ENCODE data around the gene KCNJ5.

The KCNJ5 gene

DNA sequence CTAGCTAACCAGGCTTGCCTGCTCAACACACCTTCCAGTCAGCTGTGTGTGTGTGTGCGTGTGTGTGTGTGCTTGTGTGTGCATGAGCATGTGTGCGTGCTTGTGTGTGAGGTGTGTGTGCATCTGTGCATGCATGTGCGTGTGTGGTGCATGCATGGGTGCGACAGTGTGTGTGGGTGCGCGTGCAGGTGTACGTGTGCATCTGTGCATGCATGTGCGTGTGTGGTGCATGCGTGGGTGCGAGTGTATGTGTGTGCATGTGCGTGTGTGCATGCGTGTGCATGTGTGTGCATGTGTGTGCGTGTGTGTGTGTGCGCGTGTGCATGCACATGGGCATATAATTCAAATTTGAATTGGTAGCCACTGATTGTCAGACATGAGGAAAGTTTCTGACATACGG lies 62.0 kb downstream of the KCNJ5 start:
- H3K4me1 ChIP-seq (ENCODE audit: control insufficient read depth, low read depth, low read length) = no peaks in the 10 kb centered on the region
- H3K36me3 ChIP-seq (ENCODE audit: control insufficient read depth, low read depth, low read length) = no peaks in the 10 kb centered on the region
- no peaks in the 10 kb centered on the region for H3K9me3 ChIP-seq (ENCODE audit: control insufficient read depth, low read depth, low read length)
- no peaks in the 10 kb centered on the region for H3K27me3 ChIP-seq (ENCODE audit: control insufficient read depth, insufficient read depth, low read length)
- H3K4me3 ChIP-seq (ENCODE audit: low read length) = no peak overlapping the region
- no peak overlapping the region for H3K9ac ChIP-seq (ENCODE audit: low read length)
- H3K27ac ChIP-seq (ENCODE audit: low read length) = no peak overlapping the region

DNA sequence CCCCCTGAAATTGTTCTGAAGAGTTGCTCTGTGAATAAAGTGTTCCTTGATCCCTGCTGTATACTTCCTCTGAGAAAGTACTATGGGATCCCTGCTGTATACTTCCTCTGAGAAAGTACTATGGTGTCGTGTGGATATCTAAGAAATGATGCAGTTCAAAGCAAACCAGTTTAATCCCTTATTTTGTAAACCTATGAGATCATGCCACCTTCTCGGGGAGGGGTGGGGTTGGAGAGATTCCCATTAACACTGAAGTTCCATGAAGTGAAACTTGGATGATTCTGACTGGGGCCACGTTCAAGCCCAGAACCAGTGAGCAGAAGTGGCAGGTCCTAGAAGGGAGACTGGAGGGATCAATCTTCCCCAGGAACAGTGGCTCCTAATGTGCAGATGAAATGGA lies 64.5 kb downstream of the KCNJ5 start:
- Histone ChIP-seq H3K36me3 (ENCODE audit: control insufficient read depth, low read depth, low read length) (no peaks in the 10 kb centered on the region), H3K4me1 (ENCODE audit: control insufficient read depth, low read depth, low read length) (no peaks in the 10 kb centered on the region), H3K4me3 (ENCODE audit: low read length) (no peak overlapping the region), H3K27me3 (ENCODE audit: control insufficient read depth, insufficient read depth, low read length) (no peaks in the 10 kb centered on the region), H3K9ac (ENCODE audit: low read length) (no peak overlapping the region), H3K27ac (ENCODE audit: low read length) (no peak overlapping the region), H3K9me3 (ENCODE audit: control insufficient read depth, low read depth, low read length) (no peaks in the 10 kb centered on the region)

DNA sequence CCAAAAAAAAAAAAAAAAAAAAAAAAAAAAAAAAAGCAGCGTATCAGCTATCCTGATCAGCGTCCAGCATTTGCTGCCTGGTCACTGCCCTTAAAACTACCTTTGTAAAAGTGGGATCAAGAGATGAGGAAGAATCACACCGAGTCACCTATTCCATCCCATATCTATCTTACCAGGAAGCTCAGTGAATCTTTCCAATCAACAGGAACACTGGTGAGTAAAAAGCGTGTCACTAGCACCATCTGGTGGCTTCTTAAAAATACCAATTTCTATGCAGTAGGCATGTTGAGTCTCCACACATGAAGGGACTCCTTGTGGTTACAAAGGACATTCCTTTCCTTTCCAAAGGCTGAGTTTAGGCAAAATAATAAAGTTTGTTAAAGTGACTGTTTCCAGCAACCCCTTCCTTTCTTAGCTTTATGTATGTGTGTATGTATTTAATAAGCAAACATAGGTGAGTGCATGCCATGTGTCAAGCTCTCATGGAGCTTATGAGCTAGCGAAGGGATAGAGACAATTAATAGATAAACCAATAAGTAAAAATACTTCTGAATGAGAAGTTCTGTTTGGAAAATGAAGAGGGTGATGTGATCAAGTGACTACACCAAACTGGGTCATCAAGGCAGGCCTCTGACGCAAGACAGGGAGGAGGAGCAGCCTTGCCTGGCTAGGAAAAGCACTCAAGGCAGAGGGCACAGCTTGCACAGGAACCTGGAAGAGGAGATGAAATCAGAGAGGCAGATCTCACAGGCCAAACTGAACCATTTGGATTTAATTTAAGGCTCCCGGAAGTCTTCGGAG lies 65.4 kb downstream of the KCNJ5 start:
- Histone ChIP-seq H3K36me3 (ENCODE audit: control insufficient read depth, low read depth, low read length) (no peaks in the 10 kb centered on the region), H3K9me3 (ENCODE audit: control insufficient read depth, low read depth, low read length) (no peaks in the 10 kb centered on the region), H3K9ac (ENCODE audit: low read length) (no peak overlapping the region), H3K4me3 (ENCODE audit: low read length) (no peak overlapping the region), H3K27me3 (ENCODE audit: control insufficient read depth, insufficient read depth, low read length) (no peaks in the 10 kb centered on the region), H3K27ac (ENCODE audit: low read length) (no peak overlapping the region), H3K4me1 (ENCODE audit: control insufficient read depth, low read depth, low read length) (no peaks in the 10 kb centered on the region)

DNA sequence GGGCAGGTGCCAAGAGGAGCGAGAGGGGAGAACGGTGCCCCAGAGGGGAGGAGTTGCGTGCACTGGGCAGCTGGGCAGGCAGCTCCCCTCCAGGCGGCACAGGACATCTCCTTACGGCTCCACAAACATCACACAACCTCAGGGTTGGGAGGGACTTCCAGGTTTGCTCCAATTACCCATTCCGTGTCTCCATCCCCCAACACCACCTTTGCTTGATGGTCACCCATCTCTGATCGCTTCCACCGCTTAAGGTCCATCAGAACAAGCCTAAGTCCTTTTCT lies 66.0 kb downstream of the KCNJ5 start:
- Histone ChIP-seq H3K9ac (ENCODE audit: low read length) (no peak overlapping the region), H3K27me3 (ENCODE audit: control insufficient read depth, insufficient read depth, low read length) (no peaks in the 10 kb centered on the region)

DNA sequence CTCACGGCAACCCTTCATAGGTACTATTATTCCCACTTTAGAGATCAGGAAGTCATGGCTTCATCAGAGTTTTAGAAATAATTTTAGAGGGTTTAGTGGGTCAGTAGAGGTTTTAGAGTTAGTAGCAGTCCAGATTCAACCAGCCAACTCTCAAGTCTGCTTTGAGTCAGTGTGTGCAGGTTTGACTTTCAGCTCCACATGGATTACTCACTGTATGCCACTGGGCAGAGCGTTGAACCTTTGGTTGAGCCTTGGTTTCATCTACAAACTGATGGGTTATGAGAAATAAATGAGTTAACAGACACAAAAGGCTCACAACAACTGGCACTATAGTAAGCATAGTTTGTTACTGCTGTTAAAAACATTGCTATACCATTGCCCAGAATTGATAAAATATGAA lies 70.5 kb downstream of the KCNJ5 start:
- H3K27me3 ChIP-seq (ENCODE audit: control insufficient read depth, insufficient read depth, low read length) = no peaks in the 10 kb centered on the region
- no peak overlapping the region for H3K27ac ChIP-seq (ENCODE audit: low read length)
- H3K4me1 ChIP-seq (ENCODE audit: control insufficient read depth, low read depth, low read length) = no peaks in the 10 kb centered on the region

More for the DNA sequence above, 66.0 kb downstream of the KCNJ5 start:
- Histone ChIP-seq H3K36me3 (ENCODE audit: control insufficient read depth, low read depth, low read length) (no peaks in the 10 kb centered on the region), H3K4me3 (ENCODE audit: low read length) (no peak overlapping the region), H3K9me3 (ENCODE audit: control insufficient read depth, low read depth, low read length) (no peaks in the 10 kb centered on the region), H3K27ac (ENCODE audit: low read length) (no peak overlapping the region), H3K4me1 (ENCODE audit: control insufficient read depth, low read depth, low read length) (no peaks in the 10 kb centered on the region)

DNA sequence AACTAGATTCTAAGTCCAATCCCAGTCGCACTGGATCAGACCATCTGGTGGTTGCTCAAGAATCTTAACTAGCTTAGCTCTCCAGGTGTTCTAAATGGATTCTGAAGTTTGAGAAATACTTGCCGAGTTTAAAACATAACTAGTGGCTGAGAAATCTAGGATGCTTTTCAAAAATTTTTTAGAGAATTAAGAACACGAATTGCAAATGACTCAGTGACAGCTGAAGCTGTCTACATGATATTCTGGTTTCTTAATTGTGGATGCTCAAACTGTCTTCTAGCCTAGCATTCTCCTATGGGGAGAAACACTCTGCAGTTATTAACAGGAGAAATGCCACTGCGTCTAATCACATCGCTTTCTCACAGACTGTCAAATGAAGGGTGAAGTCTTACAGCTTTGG lies 71.7 kb downstream of the KCNJ5 start:
- no peak overlapping the region for H3K27ac ChIP-seq (ENCODE audit: low read length)
- no peaks in the 10 kb centered on the region for H3K27me3 ChIP-seq (ENCODE audit: control insufficient read depth, insufficient read depth, low read length)
- H3K9ac ChIP-seq (ENCODE audit: low read length) = no peak overlapping the region
- no peak overlapping the region for H3K4me3 ChIP-seq (ENCODE audit: low read length)
- H3K36me3 ChIP-seq (ENCODE audit: control insufficient read depth, low read depth, low read length) = no peaks in the 10 kb centered on the region
- H3K4me1 ChIP-seq (ENCODE audit: control insufficient read depth, low read depth, low read length) = no peaks in the 10 kb centered on the region
- no peaks in the 10 kb centered on the region for H3K9me3 ChIP-seq (ENCODE audit: control insufficient read depth, low read depth, low read length)

More for the DNA sequence above, 70.5 kb downstream of the KCNJ5 start:
- no peaks in the 10 kb centered on the region for H3K9me3 ChIP-seq (ENCODE audit: control insufficient read depth, low read depth, low read length)
- no peak overlapping the region for H3K4me3 ChIP-seq (ENCODE audit: low read length)
- H3K9ac ChIP-seq (ENCODE audit: low read length) = no peak overlapping the region
- H3K36me3 ChIP-seq (ENCODE audit: control insufficient read depth, low read depth, low read length) = no peaks in the 10 kb centered on the region

DNA sequence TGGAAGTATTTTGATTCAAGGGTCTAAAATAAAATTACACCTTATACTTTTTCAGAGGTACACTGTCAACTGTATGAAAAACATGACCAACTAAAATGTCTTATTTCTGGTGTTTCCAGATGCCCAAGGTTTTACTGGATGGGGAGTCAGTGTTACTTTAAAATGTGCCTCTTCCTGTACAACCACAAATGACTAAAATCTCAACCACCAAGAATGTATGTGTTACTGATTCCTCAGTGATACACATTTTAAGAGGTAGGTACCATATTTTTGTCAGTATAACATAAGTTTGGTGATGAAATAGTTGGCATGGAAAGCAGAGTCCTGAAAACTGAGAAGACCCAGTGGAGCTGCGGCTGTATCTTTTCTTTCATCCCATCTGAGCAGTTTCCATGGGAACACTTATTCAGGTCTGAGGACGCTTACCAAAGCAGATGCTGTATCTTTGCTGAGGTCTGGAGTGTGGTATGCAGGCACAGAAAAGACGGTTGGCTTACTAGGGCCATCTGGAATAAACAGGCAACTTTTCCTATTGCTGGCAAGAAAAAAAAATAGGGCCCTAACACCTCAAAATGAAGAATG lies 72.7 kb downstream of the KCNJ5 start:
- H3K27me3 ChIP-seq (ENCODE audit: control insufficient read depth, insufficient read depth, low read length) = no peaks in the 10 kb centered on the region
- H3K4me1 ChIP-seq (ENCODE audit: control insufficient read depth, low read depth, low read length) = no peaks in the 10 kb centered on the region
- no peaks in the 10 kb centered on the region for H3K9me3 ChIP-seq (ENCODE audit: control insufficient read depth, low read depth, low read length)
- H3K27ac ChIP-seq (ENCODE audit: low read length) = no peak overlapping the region
- no peak overlapping the region for H3K4me3 ChIP-seq (ENCODE audit: low read length)
- H3K9ac ChIP-seq (ENCODE audit: low read length) = no peak overlapping the region
- no peaks in the 10 kb centered on the region for H3K36me3 ChIP-seq (ENCODE audit: control insufficient read depth, low read depth, low read length)

DNA sequence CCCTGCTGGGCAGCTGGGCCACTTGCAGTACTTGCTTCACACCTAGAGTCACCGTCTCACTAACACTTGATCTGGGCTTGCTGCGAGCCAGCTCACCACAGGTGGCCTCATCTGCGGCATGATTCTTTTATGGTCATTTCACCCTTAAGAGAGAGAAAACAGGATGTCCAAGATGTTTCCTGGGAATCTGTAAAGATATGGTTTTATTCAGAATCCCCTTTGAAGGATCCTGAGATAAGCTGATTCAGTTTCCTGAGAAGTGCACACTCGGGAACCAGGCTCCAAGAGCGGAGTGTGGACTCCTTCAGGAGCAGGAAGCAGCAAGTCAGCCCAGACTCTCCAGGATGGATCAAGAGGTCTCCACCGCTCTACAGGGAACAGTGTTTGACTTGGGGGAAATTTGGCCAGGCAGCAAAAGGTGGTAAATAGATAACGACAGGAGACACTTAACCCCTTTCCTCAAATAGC lies 73.3 kb downstream of the KCNJ5 start:
- Histone ChIP-seq H3K27ac (ENCODE audit: low read length) (no peak overlapping the region), H3K4me1 (ENCODE audit: control insufficient read depth, low read depth, low read length) (no peaks in the 10 kb centered on the region), H3K9me3 (ENCODE audit: control insufficient read depth, low read depth, low read length) (no peaks in the 10 kb centered on the region), H3K36me3 (ENCODE audit: control insufficient read depth, low read depth, low read length) (no peaks in the 10 kb centered on the region), H3K27me3 (ENCODE audit: control insufficient read depth, insufficient read depth, low read length) (no peaks in the 10 kb centered on the region), H3K9ac (ENCODE audit: low read length) (no peak overlapping the region), H3K4me3 (ENCODE audit: low read length) (no peak overlapping the region)

DNA sequence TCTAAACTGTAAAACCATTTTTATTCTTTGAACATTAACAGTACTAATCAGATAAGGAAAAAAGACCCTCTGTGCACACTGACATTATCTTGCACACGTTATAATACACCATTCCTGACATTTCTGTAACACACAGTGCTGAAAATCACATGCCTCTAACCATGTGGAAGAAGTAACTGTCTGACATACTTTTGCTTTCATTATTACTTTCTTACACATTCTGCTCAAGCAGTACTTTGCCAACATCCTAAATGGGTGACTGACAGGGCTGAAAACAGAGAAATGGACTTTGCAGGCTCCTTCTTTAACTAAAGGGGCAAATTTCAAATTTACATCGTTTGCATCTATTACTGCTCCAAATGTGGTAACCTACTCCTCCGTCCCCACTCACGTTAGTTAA lies 74.3 kb downstream of the KCNJ5 start:
- Histone ChIP-seq H3K9me3 (ENCODE audit: control insufficient read depth, low read depth, low read length) (no peaks in the 10 kb centered on the region), H3K27me3 (ENCODE audit: control insufficient read depth, insufficient read depth, low read length) (no peaks in the 10 kb centered on the region), H3K9ac (ENCODE audit: low read length) (no peak overlapping the region), H3K27ac (ENCODE audit: low read length) (no peak overlapping the region), H3K4me1 (ENCODE audit: control insufficient read depth, low read depth, low read length) (no peaks in the 10 kb centered on the region), H3K4me3 (ENCODE audit: low read length) (no peak overlapping the region), H3K36me3 (ENCODE audit: control insufficient read depth, low read depth, low read length) (peaks cover 8% of the 10 kb centered on the region)

DNA sequence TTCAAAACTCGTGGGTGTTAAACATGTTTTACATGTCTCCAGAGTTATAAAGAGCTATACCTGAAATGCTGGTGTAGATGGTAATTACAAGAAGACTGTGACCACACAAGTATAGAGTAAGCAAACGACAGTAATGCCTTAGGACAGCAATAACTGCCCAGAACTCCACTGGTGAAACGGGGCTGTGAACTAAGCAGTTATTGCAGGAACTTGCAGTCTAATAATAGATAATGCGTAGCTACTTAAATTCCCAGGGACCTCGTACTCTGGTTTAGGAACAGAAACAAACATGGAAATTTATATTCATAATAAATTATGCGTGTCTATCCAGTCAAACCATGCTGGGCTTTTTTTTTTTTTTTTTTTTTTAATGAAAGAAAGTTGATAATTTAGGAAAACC lies 76.4 kb downstream of the KCNJ5 start:
- H3K9me3 ChIP-seq (ENCODE audit: control insufficient read depth, low read depth, low read length) = no peaks in the 10 kb centered on the region
- no peaks in the 10 kb centered on the region for H3K4me1 ChIP-seq (ENCODE audit: control insufficient read depth, low read depth, low read length)
- no peaks in the 10 kb centered on the region for H3K27me3 ChIP-seq (ENCODE audit: control insufficient read depth, insufficient read depth, low read length)
- H3K9ac ChIP-seq (ENCODE audit: low read length) = no peak overlapping the region
- H3K4me3 ChIP-seq (ENCODE audit: low read length) = no peak overlapping the region
- H3K36me3 ChIP-seq (ENCODE audit: control insufficient read depth, low read depth, low read length) = peaks cover 16% of the 10 kb centered on the region
- H3K27ac ChIP-seq (ENCODE audit: low read length) = no peak overlapping the region

DNA sequence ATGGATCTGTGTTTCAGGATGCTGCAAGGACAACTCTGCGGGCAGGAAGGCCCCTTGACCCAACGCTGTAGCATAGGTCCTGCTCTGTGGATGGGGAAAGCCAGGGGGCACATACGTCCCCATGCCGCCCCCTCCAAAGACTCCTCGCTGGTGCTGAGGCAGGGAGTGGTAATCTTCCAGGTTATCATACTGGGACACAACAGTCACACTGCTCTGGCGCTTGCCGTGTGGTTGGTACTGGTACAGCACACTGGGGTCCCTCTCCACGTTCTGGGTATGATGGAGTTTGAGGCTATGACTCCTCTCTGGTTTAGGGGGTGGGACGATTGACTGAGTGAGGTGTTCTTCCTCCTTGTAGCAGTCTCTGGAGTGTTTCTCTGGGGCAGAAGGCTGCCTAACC lies 77.8 kb downstream of the KCNJ5 start:
- Histone ChIP-seq H3K27me3 (ENCODE audit: control insufficient read depth, insufficient read depth, low read length) (no peaks in the 10 kb centered on the region), H3K9ac (ENCODE audit: low read length) (no peak overlapping the region), H3K36me3 (ENCODE audit: control insufficient read depth, low read depth, low read length) (peaks cover 28% of the 10 kb centered on the region), H3K4me1 (ENCODE audit: control insufficient read depth, low read depth, low read length) (no peaks in the 10 kb centered on the region), H3K9me3 (ENCODE audit: control insufficient read depth, low read depth, low read length) (no peaks in the 10 kb centered on the region), H3K27ac (ENCODE audit: low read length) (no peak overlapping the region), H3K4me3 (ENCODE audit: low read length) (no peak overlapping the region)

All from iPS-18a (cell line).